Spleen (tissue), 7 donors: Measurements from ENCODE around the gene DOCK9.

Source experiments
- CTCF ChIP-seq, 11 experiments: fragments of 200-600 bp in 7 of 11; fragments of 450-650 bp in 4 of 11; sonication (generic) in 4 of 11; IDR thresholded peaks in 8 of 11; conservative IDR thresholded peaks in 3 of 11; 1 replicate in 7 of 11; 2 replicates in 4 of 11; pipeline versions ENCODE4 v1.4.0 to v1.8.0; 2016 to 2021; ENCODE audit warnings: antibody characterized with exemption in 11 of 11, inconsistent platforms in 4 of 11, mild to moderate bottlenecking in 1 of 11
- POLR2A ChIP-seq, 3 donors: fragments of 450-650 bp; IDR thresholded peaks; one replicate each; pipeline ENCODE4 v1.5.1; 2017; ENCODE audit warnings: antibody characterized with exemption in 3 of 3, mild to moderate bottlenecking in 1 of 3
- donor health status: DM: no; HTN: no; CAD: no; lungs with moderate emphysema.
- donor health status: DM: no; HTN: no; CAD: no.
- donor health status: DM: no; HTN: no; CAD: no.

- TF ChIP-seq CTCF (IDR thresholded peaks at IDR 0.05 in 8 of 11, conservative IDR thresholded peaks at IDR 0.05 in 3 of 11) (no peak), POLR2A (IDR thresholded peaks at IDR 0.05) (no peak)
These were observed 99.9 kb downstream of the DOCK9 start for GRCh38 chr13:98877936-98878335.
